NCI-H146 treated with DMSO at 0.1 percent for 48 hours (cell line): ENCODE results near the gene COL6A2.
"Not testable (repeated sequence)": the region's sequence is repeated elsewhere in the genome, so short reads cannot be mapped to it uniquely, and the experiment has no call there.

ENCODE experiments used
- DNase-seq: peaks from one replicate; lab custom pipeline; 2025; ENCODE audit not compliant: unreplicated experiment; lab: John Stamatoyannopoulos, UW

Gene COL6A2

GRCh38 chr21:46168659-46169386 is 70.9 kb downstream of the COL6A2 start:
- no peak for DNase-seq

GRCh38 chr21:46170436-46171193 is 72.7 kb downstream of the COL6A2 start:
- not testable (repeated sequence) for DNase-seq

GRCh38 chr21:46171585-46171984 is 73.7 kb downstream of the COL6A2 start:
- no peak for DNase-seq

- no peak for DNase-seq
Measured at GRCh38 chr21:46171996-46172862, 74.3 kb downstream of the COL6A2 start.

- DNase-seq = no peak
Measured at GRCh38 chr21:46172863-46173528, 75.1 kb downstream of the COL6A2 start.

GRCh38 chr21:46173573-46173972 is 75.7 kb downstream of the COL6A2 start:
- no peak for DNase-seq

- DNase-seq = not testable (repeated sequence)
Measured at GRCh38 chr21:46176443-46177129, 78.7 kb downstream of the COL6A2 start.

- DNase-seq = no peak
Measured at GRCh38 chr21:46178961-46179360, 81.0 kb downstream of the COL6A2 start.
